SK-N-SH treated with all-trans-retinoic acid at 6 μM for 48 hours (cell line): ENCODE results near the gene QRFP.

Experiments
- BACH2 ChIP-seq: fragments of 250-450 bp; sonication (Bioruptor Pico); IDR thresholded peaks from 2 replicates; pipeline ENCODE4 v1.9.0; 2021; ENCODE audit warnings: mild to moderate bottlenecking, borderline replicate concordance
- CREB5 ChIP-seq: fragments of 250-450 bp; sonication (Bioruptor Pico); IDR thresholded peaks from 2 replicates; pipeline ENCODE4 v1.5.1; 2020; ENCODE audit warnings: low read depth, mild to moderate bottlenecking, moderate library complexity
- CSDC2 ChIP-seq: fragments of 250-450 bp; sonication (Bioruptor Pico); IDR thresholded peaks from 2 replicates; pipeline ENCODE4 v1.5.0; 2020; ENCODE audit warnings: mild to moderate bottlenecking, moderate library complexity
- CSRNP3 ChIP-seq: fragments of 250-450 bp; sonication (Bioruptor Pico); IDR thresholded peaks from 2 replicates; pipeline ENCODE4 v1.5.1; 2021; ENCODE audit warnings: mild to moderate bottlenecking, moderate library complexity
- ESRRG ChIP-seq: fragments of 250-450 bp; sonication (Bioruptor Pico); IDR thresholded peaks from 2 replicates; pipeline ENCODE4 v1.6.1; 2021; ENCODE audit warnings: mild to moderate bottlenecking
- GLIS3 ChIP-seq: fragments of 250-450 bp; sonication (Bioruptor Pico); IDR thresholded peaks from 2 replicates; pipeline ENCODE4 v1.5.0; 2020; ENCODE audit warnings: mild to moderate bottlenecking, moderate library complexity
- PATZ1 ChIP-seq: fragments of 250-450 bp; sonication (Bioruptor Pico); IDR thresholded peaks from 2 replicates; pipeline ENCODE4 v1.8.0; 2020; ENCODE audit warnings: mild to moderate bottlenecking, moderate library complexity, borderline replicate concordance
- TCF4 ChIP-seq: fragments of 250-450 bp; sonication (Bioruptor Pico); IDR thresholded peaks from 2 replicates; pipeline ENCODE4 v1.8.0; 2021; ENCODE audit warnings: mild to moderate bottlenecking, moderate library complexity, borderline replicate concordance
- TOX ChIP-seq: fragments of 250-450 bp; sonication (Bioruptor Pico); IDR thresholded peaks from 2 replicates; pipeline ENCODE4 v1.8.0; 2021; ENCODE audit warnings: mild to moderate bottlenecking, moderate library complexity, borderline replicate concordance
- TSHZ2 ChIP-seq: fragments of 250-450 bp; sonication (Bioruptor Pico); IDR thresholded peaks from 2 replicates; pipeline ENCODE4 v1.5.0; 2020; ENCODE audit warnings: mild to moderate bottlenecking, moderate library complexity
- ZFP3 ChIP-seq: fragments of 250-450 bp; sonication (Bioruptor Pico); IDR thresholded peaks from 2 replicates; pipeline ENCODE4 v1.5.0; 2020; ENCODE audit warnings: mild to moderate bottlenecking, moderate library complexity
- ZNF70 ChIP-seq: fragments of 450-650 bp; formaldehyde crosslinking; IDR thresholded peaks from 2 replicates; pipeline ENCODE4 v1.5.0; 2020; ENCODE audit warnings: mild to moderate bottlenecking, moderate library complexity

GRCh38 chr9:130865921-130866320, 30.7 kb downstream of the QRFP start:
- TF ChIP-seq CSRNP3 (CRISPR knock-in tag) (no peak), ZFP3 (CRISPR knock-in tag) (no peak), CSDC2 (no peak), TOX (CRISPR knock-in tag) (no peak), TSHZ2 (CRISPR knock-in tag) (no peak), TCF4 (no peak), PATZ1 (CRISPR knock-in tag) (no peak), ZNF70 (CRISPR knock-in tag) (no peak), BACH2 (CRISPR knock-in tag) (no peak), ESRRG (CRISPR knock-in tag) (no peak), GLIS3 (no peak), CREB5 (CRISPR knock-in tag) (no peak)
